Astrocyte of the spinal cord (primary cell): ENCODE measurements around the gene NAT10.

Source experiments
- DNase-seq: peaks from one replicate; pipeline ENCODE4 v3.0.0; 2011; ENCODE audit warnings: low read depth, low spot score
- H3K4me3 ChIP-seq: 2 replicates; pipeline ENCODE4 v1.5.1; 2011; ENCODE audit warnings: low read depth, mild to moderate bottlenecking, low read length, moderate library complexity
- CTCF ChIP-seq: IDR thresholded peaks from 2 replicates; pipeline ENCODE4 v1.5.1; 2012; ENCODE audit warnings: low read depth, mild to moderate bottlenecking, low read length, inconsistent platforms
- in situ Hi-C: cut with HindIII; loops from 2 replicates; pipeline ENCODE4 v1.10.0; 2017; ENCODE audit warnings: low sequenced_read_pairs

Gene NAT10

GRCh38 chr11:34105957-34106504, 602 bp downstream of the NAT10 start:
- peak; percentile 10 for DNase-seq
- in situ Hi-C loops = no loop called here

GRCh38 chr11:34111722-34112270, 6.4 kb downstream of the NAT10 start:
- DNase-seq = no peak
- in situ Hi-C loops = no loop called here
- no peak overlapping the region for H3K4me3 ChIP-seq
- TF ChIP-seq CTCF = no peak

More at GRCh38 chr11:34105957-34106504, 602 bp downstream of the NAT10 start:
- no peak for TF ChIP-seq CTCF
- H3K4me3 ChIP-seq = peak overlapping the region; percentile 92

GRCh38 chr11:34114014-34114413, 8.6 kb downstream of the NAT10 start:
- no peak overlapping the region for H3K4me3 ChIP-seq
- TF ChIP-seq CTCF = no peak
- DNase-seq = no peak
- in situ Hi-C loops = no loop called here

GRCh38 chr11:34114471-34114870, 9.0 kb downstream of the NAT10 start:
- in situ Hi-C loops = no loop called here
- DNase-seq = no peak
- no peak for TF ChIP-seq CTCF
- H3K4me3 ChIP-seq = no peak overlapping the region

- in situ Hi-C loops = no loop called here
These were observed 15.2 kb downstream of the NAT10 start for GRCh38 chr11:34120651-34121050.

GRCh38 chr11:34124885-34125668, 19.6 kb downstream of the NAT10 start:
- DNase-seq = no peak
- in situ Hi-C loops = no loop called here
- no peak for TF ChIP-seq CTCF
- no peak overlapping the region for H3K4me3 ChIP-seq

More at GRCh38 chr11:34120651-34121050, 15.2 kb downstream of the NAT10 start:
- no peak overlapping the region for H3K4me3 ChIP-seq
- DNase-seq = no peak
- TF ChIP-seq CTCF = no peak
